Caki2 (cell line): Measurements from ENCODE around the gene CEBPZOS. TPM values are rescaled to one million over a fixed set of nuclear protein-coding genes. Genes with fewer than 3 reads are reported as not detected.
"Not testable (repeated sequence)": the region's sequence is repeated elsewhere in the genome, so short reads cannot be mapped to it uniquely, and the experiment has no call there.

Source experiments
- DNase-seq: peaks from one replicate; pipeline ENCODE4 v3.0.0-alpha.2; 2015; ENCODE audit warnings: low read depth
- in situ Hi-C: cut with HindIII; loops from 2 replicates; pipeline ENCODE4 v1.10.0; 2016; ENCODE audit warnings: low sequenced_read_pairs, low pct_unique_long_range_greater_than_20kb, mixed read lengths
- total RNA-seq: library from RNA; depleted of rRNA; stranded (reverse); fragments of >200 nt; shearing (Covaris generic); gene quantifications from 2 replicates; pipeline ENCODE4 v1.2.3, GENCODE V29; 2014; ENCODE audit warnings: low replicate concordance; rRNA removed

CEBPZOS gene
- total RNA-seq, 1 experiment from 2014 or later, result 22.1 TPM

DNA sequence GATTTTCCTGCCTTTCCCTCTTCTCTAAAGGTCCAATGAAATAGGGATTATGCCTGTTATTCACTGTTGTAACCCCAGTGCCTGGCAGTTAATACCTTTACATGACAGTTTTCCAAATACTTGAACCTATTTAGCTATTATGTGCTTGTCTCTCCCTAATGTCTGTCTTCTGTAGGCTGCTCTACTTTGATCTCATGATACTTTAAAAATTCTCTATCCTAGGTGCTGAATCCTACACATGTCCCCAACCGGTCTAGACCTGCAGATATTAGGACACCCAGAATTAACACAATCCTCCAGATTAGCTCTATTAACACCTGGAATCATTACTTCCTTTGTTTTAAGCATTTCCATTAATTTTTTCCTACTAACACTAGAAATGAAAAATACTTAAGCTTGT, 27.8 kb downstream of the CEBPZOS start:
- in situ Hi-C loops, result no loop called here
- no peak for DNase-seq

DNA sequence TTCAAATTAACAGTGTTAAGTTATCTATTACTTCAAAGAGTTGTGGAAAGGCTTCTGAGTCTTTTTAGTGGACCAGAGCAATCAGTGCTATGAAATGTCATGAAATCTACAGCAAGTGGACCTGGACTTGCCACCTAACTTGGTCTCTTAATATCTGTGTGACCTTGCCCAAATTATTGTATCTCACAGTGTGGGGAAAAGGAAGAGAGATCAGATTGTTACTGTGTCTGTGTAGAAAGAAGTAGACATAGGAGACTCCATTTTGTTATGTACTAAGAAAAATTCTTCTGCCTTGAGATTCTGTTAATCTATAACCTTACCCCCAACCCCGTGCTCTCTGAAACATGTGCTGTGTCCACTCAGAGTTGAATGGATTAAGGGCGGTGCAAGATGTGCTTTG, 28.8 kb downstream of the CEBPZOS start:
- DNase-seq, in situ Hi-C loops: not testable (repeated sequence)

DNA sequence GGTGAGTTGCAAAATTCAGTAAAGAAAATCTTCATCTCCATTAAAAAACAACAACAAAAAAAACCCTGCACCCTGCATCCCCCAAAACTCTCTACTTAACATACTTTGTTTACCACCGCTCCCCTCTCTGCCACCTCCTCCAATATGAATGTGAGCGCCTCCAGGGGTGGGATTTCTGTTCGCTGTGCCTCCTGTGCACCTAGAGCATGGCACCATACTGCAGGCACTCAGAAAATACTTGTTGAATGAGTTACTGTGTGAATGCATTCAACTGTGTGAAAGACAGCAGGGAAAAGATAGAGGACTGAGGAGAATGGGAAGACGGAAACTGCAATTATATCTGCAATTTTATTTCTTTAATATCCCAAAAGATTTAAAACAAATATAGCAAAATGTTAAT, 30.6 kb downstream of the CEBPZOS start:
- in situ Hi-C loops, result no loop called here
- DNase-seq, result no peak

DNA sequence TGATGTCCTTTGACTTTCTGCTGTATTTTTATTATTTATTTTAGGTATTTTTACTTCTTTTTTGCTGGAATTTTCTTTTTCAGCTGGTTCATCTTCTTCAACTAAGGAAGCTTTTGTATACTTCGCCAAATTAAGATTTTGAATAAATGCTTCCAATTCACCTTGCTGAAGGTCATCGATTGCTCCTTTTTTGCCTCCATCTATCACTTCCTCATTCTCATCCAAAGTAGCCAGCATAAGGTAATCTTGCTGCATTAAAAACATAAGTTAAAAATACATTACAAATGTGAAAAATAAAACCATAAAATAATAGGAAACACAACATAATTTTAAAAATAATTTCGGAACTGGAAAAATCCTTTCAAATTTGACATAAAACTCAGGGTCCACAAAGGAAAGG, 32.5 kb downstream of the CEBPZOS start:
- in situ Hi-C loops, result no loop called here
- DNase-seq, result no peak

DNA sequence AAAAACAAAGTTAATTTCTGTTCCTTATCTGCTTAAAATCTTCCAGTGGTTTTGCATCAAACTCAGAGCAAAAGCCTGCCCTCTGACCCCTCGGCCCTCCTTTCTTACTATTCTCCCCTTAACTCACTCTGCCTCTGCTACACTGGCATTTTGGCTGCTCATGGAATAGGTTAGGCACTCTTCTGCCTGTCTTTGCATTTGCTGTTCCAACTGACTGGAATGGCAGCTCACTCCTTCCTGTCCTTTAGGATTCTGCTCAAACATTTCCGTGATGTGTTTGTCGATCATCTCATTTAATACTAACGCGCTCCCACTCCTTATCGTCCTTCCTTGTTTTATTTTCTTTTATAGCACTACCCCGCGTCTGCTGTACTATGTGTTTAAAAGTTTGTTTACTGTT, 34.3 kb downstream of the CEBPZOS start:
- DNase-seq, result peak; percentile 14

DNA sequence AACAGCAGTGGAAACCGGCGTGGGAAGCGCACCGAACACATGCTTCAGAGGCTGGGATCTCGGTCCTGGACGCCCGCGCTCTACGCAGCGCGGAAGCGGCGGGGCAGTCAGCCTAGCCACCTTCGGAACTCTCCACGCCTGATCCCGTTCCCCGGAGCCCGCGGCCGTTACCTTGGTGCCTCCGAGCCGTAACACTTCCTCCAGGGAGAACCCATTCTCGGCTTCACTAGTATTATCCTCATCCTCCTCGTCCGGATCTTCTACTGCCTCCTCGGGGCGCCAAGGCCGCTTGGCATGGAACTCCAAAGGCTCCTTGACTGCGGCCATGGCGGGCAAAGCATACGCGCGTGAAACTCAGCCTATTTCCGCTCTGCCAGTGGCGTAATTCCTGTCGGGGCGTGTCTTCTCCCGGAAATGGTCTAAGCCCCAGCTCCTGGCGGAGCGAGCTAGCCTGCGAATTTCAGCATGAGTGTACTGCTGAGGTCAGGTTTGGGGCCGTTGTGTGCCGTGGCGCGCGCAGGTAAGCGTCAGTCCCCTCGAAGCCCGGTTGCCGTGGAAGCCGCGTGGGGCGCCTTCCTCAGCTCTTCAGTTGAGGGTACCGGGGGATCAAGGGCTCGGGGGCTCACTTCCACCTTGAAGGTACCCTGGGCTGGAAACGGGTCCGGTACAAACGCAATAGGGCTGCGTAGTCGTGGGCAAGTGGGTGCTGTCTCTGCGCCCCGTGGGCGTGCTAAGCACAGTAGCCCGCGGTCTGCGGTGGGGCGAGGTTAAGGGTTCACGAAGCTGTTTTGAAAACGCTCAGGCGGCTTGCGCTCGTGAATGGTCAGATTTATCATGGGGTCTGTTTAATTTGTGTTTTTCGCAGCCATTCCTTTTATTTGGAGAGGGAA, 35.2 kb downstream of the CEBPZOS start, which contains the start of the genes CEBPZ and NDUFAF7:
Gene CEBPZ (minus strand): TSS at position 356 of the 890 bp plus-strand sequence. CDS start 29 bp downstream, at position 327.
Gene NDUFAF7 (plus strand): TSS at position 418 of the 890 bp plus-strand sequence. CDS start 48 bp downstream, at position 466.
- in situ Hi-C loops, result no loop called here
- DNase-seq, result peak; percentile 83

More for the DNA sequence above, 34.3 kb downstream of the CEBPZOS start:
- in situ Hi-C loops, result no loop called here

GRCh38 chr2:37232131-37232933, 36.0 kb downstream of the CEBPZOS start:
- DNase-seq, result peak; percentile 23
- in situ Hi-C loops, result no loop called here

- in situ Hi-C loops, result no loop called here
- DNase-seq, result no peak
These were observed 47.1 kb downstream of the CEBPZOS start for GRCh38 chr2:37243435-37243834.

DNA sequence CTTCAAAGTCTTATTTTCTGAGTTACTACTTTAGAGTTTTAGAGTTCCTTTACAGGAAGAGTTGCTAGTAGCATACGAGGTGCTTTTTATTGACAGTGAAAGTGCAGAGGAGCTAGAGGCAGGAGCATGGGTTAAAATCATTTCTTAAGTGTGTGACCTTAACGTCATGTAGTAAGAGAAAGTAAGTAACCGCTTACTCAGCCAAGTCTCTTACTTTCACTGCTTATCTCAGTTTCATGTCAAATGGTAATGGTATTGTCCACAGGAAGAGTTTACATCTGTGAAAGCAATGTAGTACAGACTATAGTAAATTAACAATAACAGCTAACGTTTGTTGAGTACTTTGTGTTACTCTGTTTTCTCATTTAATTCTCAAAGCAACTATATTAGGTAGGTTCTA, 47.7 kb downstream of the CEBPZOS start:
- in situ Hi-C loops, result no loop called here
- no peak for DNase-seq

DNA sequence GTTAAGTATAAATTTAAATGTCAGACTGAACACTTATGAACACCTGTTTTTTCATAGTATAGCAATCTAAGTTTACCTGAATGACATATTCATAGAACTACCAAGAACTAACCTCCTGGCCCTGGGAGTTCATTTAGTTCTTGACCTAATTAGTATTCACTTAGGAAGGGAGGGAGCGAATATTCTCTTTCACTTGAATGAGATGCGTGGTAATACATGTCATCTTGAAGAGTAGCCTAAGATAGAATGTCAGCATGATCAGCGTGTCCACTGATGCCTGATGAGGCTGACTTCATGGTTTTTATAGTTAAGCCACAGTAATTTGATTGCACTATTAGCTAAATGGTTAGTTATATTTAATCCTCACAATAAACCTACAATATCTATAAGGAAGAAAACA, 48.5 kb downstream of the CEBPZOS start:
- in situ Hi-C loops, result no loop called here
- no peak for DNase-seq

GRCh38 chr2:37246205-37246604, 49.9 kb downstream of the CEBPZOS start:
- DNase-seq, result no peak
- in situ Hi-C loops, result no loop called here

DNA sequence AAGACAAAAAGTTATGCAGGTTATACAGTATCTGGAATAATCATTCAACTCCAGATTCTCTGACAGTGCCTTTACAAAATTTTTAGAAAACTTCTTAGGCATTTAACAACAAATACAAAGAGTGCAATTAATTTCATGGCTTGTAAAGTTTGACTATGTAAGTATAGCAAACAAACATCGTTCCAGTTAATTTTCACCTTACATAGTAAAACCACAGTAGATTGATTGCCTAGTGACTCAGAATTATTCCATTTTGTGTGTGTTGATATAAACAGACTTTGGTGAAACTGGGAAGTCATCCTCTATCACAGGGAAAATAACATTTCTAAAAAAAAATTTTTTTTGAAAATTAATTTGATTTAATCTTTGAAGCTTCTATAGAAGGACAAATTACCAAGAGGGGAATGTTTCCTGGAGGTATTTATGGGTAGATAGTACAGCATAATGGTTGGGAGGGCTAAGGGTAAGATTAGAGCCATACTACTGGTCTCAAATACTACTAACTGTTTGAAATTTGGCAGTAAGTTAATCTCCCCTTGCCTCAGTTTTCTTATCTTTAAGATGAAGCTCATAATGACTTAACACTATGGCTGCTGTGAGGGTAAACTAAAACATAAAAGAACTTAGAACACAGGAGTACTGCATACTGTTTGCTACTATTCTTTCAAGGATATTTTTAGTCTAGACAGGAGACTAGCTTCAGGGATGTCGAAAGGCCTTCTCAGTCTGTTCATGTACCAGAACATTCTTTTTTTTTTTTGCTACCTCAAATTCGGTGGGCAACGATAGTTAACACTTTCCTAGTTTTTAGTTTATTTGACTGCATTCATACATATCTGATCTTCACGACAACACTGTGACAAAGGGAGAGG, 54.8 kb downstream of the CEBPZOS start:
- DNase-seq, result no peak
- in situ Hi-C loops, result no loop called here

Other genes starting within 250 kb of the CEBPZOS start
- gene STRN, start 230.0 kb upstream of the CEBPZOS start, total RNA-seq, result 5.7 and 7.8 TPM in 2 replicates
- 2.8 and 5.8 TPM in 2 replicates for gene HEATR5B, start 112.1 kb upstream of the CEBPZOS start, total RNA-seq
- gene GPATCH11, start 112.0 kb upstream of the CEBPZOS start, total RNA-seq, result 2.1 and 3.9 TPM in 2 replicates
- 16.8 and 17.0 TPM in 2 replicates for gene EIF2AK2, start 39.5 kb upstream of the CEBPZOS start, total RNA-seq
- gene SULT6B1, start 7.8 kb upstream of the CEBPZOS start, total RNA-seq, result not detected in 2 replicates
- gene CEBPZ, start 35.1 kb downstream of the CEBPZOS start, total RNA-seq, result 23.7 and 31.9 TPM in 2 replicates
- 17.1 and 19.2 TPM in 2 replicates for gene NDUFAF7, start 35.2 kb downstream of the CEBPZOS start, total RNA-seq
- gene PRKD3, start 128.3 kb downstream of the CEBPZOS start, total RNA-seq, result 8.4 and 32.7 TPM in 2 replicates
- gene QPCT, start 148.1 kb downstream of the CEBPZOS start, total RNA-seq, result 8.5 and 12.1 TPM in 2 replicates